Measurements from ENCODE around the gene MYO3B.

DNA sequence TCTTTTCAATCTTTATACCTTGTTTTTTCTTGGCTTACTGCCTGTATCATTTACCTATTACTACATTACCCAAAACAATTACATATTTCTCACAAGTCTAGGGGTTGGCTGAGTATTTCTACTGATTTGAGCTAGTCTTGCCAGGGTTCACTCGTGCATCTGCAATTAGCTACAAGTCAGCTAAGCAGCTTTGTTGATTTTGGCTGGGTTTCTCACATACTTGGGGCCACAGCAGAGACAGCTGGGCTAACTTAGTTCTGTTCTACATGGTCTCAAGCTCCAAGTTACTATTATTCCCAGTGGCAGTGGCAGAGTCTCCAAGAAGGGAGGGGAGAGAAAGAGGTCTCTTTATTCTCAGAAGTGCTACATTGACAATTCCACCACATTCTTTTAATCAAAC is 482.5 kb downstream of the MYO3B start:
- TF ChIP-seq, protein P1, sequence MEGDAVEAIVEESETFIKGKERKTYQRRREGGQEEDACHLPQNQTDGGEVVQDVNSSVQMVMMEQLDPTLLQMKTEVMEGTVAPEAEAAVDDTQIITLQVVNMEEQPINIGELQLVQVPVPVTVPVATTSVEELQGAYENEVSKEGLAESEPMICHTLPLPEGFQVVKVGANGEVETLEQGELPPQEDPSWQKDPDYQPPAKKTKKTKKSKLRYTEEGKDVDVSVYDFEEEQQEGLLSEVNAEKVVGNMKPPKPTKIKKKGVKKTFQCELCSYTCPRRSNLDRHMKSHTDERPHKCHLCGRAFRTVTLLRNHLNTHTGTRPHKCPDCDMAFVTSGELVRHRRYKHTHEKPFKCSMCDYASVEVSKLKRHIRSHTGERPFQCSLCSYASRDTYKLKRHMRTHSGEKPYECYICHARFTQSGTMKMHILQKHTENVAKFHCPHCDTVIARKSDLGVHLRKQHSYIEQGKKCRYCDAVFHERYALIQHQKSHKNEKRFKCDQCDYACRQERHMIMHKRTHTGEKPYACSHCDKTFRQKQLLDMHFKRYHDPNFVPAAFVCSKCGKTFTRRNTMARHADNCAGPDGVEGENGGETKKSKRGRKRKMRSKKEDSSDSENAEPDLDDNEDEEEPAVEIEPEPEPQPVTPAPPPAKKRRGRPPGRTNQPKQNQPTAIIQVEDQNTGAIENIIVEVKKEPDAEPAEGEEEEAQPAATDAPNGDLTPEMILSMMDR (IDR thresholded peaks at IDR 0.05) = no peak
- no peak for TF ChIP-seq EZH2 (IDR thresholded peaks at IDR 0.05; ENCODE audit: borderline replicate concordance, insufficient read depth, low read depth, low read length, poor library complexity, severe bottlenecking)

All from B cell (primary cell).